K562 (cell line): ENCODE measurements around the gene DENND6B. TPM values are rescaled to one million over a fixed set of nuclear protein-coding genes. Genes with fewer than 3 reads are reported as not detected.
A peak's percentile ranks its signal among the peaks of the same experiment; 100 is the strongest.

ENCODE experiments used
- CHAMP1 ChIP-seq: fragments of 450-650 bp; IDR thresholded peaks from 2 replicates; pipeline ENCODE4 v1.6.1; 2016; ENCODE audit warnings: mild to moderate bottlenecking
- CREM ChIP-seq: IDR thresholded peaks from 2 replicates; pipeline ENCODE4 v1.6.1; 2014; ENCODE audit warnings: antibody characterized with exemption, low read depth
- E2F8 ChIP-seq: fragments of 450-650 bp; IDR thresholded peaks from 2 replicates; pipeline ENCODE4 v1.7.1; 2018; ENCODE audit warnings: mild to moderate bottlenecking, low read depth; ENCODE audit not compliant: partially characterized antibody
- GTF2E2 ChIP-seq: fragments of 200-800 bp; sonication (Bioruptor generic); IDR thresholded peaks from 2 replicates; pipeline ENCODE4 v1.6.1; 2016; ENCODE audit warnings: missing genetic modification characterization, missing compliant biosample characterization
- KLF10 ChIP-seq: fragments of 250-450 bp; sonication (Bioruptor Pico); IDR thresholded peaks from 2 replicates; pipeline ENCODE4 v1.6.1; 2021; ENCODE audit warnings: matching md5 sums
- MNT ChIP-seq, 2 experiments: fragments of 450-650 bp; conservative IDR thresholded peaks; 2 replicates each; pipeline ENCODE4 v1.6.1; 2017; ENCODE audit warnings: mild to moderate bottlenecking in 2 of 2, moderate library complexity in 2 of 2
- MYNN ChIP-seq, 2 experiments: sonication (generic); formaldehyde crosslinking in 1 of 2; IDR thresholded peaks; 2 replicates each; pipeline versions ENCODE4 v1.5.0 to v1.6.1; 2016 to 2020; ENCODE audit warnings: antibody characterized with exemption in 1 of 2, missing genetic modification reagents in 1 of 2
- PCBP1 ChIP-seq: fragments of 200-400 bp; formaldehyde crosslinking; IDR thresholded peaks from 2 replicates; pipeline ENCODE4 v1.6.1; 2018; ENCODE audit warnings: mild to moderate bottlenecking, low read depth, low read length; ENCODE audit not compliant: poor library complexity, severe bottlenecking
- SMAD4 ChIP-seq: fragments of 250-450 bp; sonication (Bioruptor Pico); conservative IDR thresholded peaks from 2 replicates; pipeline ENCODE4 v1.8.0; 2021; ENCODE audit warnings: inconsistent platforms, mild to moderate bottlenecking, moderate library complexity
- TAF1 ChIP-seq: IDR thresholded peaks from 2 replicates; pipeline ENCODE4 v1.6.1; 2011; ENCODE audit warnings: mild to moderate bottlenecking, low read length, moderate library complexity; ENCODE audit not compliant: insufficient read depth, control insufficient read depth, severe bottlenecking; ENCODE audit errors: extremely low read depth
- TEAD1 ChIP-seq, 2 experiments: fragments of 450-650 bp in 1 of 2; sonication (generic) in 1 of 2; formaldehyde crosslinking; IDR thresholded peaks; 2 replicates each; pipeline versions ENCODE4 v1.4.0 to v1.8.0; 2020 to 2022; ENCODE audit warnings: mild to moderate bottlenecking in 2 of 2, missing genetic modification reagents in 1 of 2
- ZBTB33 ChIP-seq: sonication (generic); formaldehyde crosslinking; IDR thresholded peaks from 2 replicates; pipeline ENCODE4 v1.8.1; 2023; ENCODE audit warnings: mild to moderate bottlenecking, missing genetic modification reagents
- ZNF699 ChIP-seq: fragments of 250-450 bp; sonication (Bioruptor Pico); IDR thresholded peaks from 2 replicates; pipeline ENCODE4 v1.8.0; 2021; ENCODE audit warnings: mild to moderate bottlenecking, moderate library complexity; ENCODE audit not compliant: insufficient replicate concordance
- ZNF79 ChIP-seq: fragments of 250-450 bp; sonication (Bioruptor Pico); IDR thresholded peaks from 2 replicates; pipeline ENCODE4 v1.4.0; 2020; ENCODE audit warnings: low read depth, mild to moderate bottlenecking, moderate library complexity
- polyA plus RNA-seq, 8 experiments: library from polyadenylated mRNA; depleted of rRNA in 4 of 8; stranded (reverse) in 5 of 8; unstranded in 3 of 8; fragments of >200 nt; fragmentation: Nextera tagmentation in 2 of 8; fragmentation: Illumina TruSeq in 1 of 8; extraction: Ambion mirVana in 2 of 8; extraction: Trizol in 1 of 8; gene quantifications; 2 replicates each; pipeline versions ENCODE4 v1.2.1 to v1.2.3, GENCODE V29; 2011 to 2014; ENCODE audit warnings: inconsistent platforms in 1 of 8, missing spikeins in 1 of 8
- total RNA-seq, 7 experiments: library from RNA; depleted of rRNA in 6 of 7; stranded (reverse); fragments of >200 nt in 6 of 7; fragmentation: Illumina TruSeq in 2 of 7; extraction: Trizol in 2 of 7; gene quantifications; 2 replicates each; pipeline versions ENCODE4 v1.2.1 to v1.2.3, GENCODE V29; 2011 to 2021; ENCODE audit warnings: low replicate concordance in 1 of 7
- TF ChIP-seq, protein P1 (sequence below): sonication (generic); formaldehyde crosslinking; IDR thresholded peaks from 2 replicates; pipeline ENCODE4 v1.8.1; 2023; ENCODE audit warnings: mild to moderate bottlenecking, missing genetic modification reagents

Gene DENND6B
- total and polyA plus RNA-seq, 9 of the 15 experiments (the other 6 are each of a cell fraction or from before 2014, with no cell fraction given), result 0.07 to 3.7 (median 1.5) TPM

- TF ChIP-seq TAF1 (peak; percentile 65), MNT (conservative IDR thresholded peaks at IDR 0.05) (peak in 1 of 2 experiments; percentile 57; a peak in 2 of 4 replicates), CREM (peak; percentile 41; the same call in 1 of the 2 replicates), ZNF699 (CRISPR knock-in tag) (no peak), ZNF79 (CRISPR knock-in tag) (no peak), SMAD4 (CRISPR knock-in tag) (peak; percentile 22; the same call in 1 of the 2 replicates), GTF2E2 (tag) (no peak), KLF10 (CRISPR knock-in tag) (no peak), CHAMP1 (no peak), TEAD1 (CRISPR knock-in tag; IDR thresholded peaks at IDR 0.05) (peak in 1 of 2 experiments; percentile 42; a peak in 1 of 4 replicates), MYNN (IDR thresholded peaks at IDR 0.05) (no peak), MYNN (CRISPR knock-in tag; IDR thresholded peaks at IDR 0.05) (no peak), PCBP1 (no peak), ZBTB33 (CRISPR knock-in tag) (0 out of 2 replicates have a peak, but pooled peaks have one; percentile 52), E2F8 (no peak)
- TF ChIP-seq, protein P1, sequence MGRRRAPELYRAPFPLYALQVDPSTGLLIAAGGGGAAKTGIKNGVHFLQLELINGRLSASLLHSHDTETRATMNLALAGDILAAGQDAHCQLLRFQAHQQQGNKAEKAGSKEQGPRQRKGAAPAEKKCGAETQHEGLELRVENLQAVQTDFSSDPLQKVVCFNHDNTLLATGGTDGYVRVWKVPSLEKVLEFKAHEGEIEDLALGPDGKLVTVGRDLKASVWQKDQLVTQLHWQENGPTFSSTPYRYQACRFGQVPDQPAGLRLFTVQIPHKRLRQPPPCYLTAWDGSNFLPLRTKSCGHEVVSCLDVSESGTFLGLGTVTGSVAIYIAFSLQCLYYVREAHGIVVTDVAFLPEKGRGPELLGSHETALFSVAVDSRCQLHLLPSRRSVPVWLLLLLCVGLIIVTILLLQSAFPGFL (CRISPR knock-in tag), result 0 out of 2 replicates have a peak, but pooled peaks have one; percentile 28
Observed at GRCh38 chr22:50326956-50327710, at the start of gene DENND6B (continued).
